Transverse colon (tissue), 4 donors: ENCODE measurements around the gene MS4A6E. TPM values are rescaled to one million over a fixed set of nuclear protein-coding genes. Genes with fewer than 3 reads are reported as not detected.
"Not testable (repeated sequence)": the region's sequence is repeated elsewhere in the genome, so short reads cannot be mapped to it uniquely, and the experiment has no call there.

Experiments used
- DNase-seq: peaks from one replicate; pipeline ENCODE4 v3.0.0-alpha.2; 2019
- H3K27ac ChIP-seq, 4 donors: fragments of 200-600 bp; sonication (generic); 2 replicates each; pipeline ENCODE4 v1.5.1; 2016 to 2018; ENCODE audit warnings: inconsistent platforms in 4 of 4
- H3K27me3 ChIP-seq: fragments of 200-600 bp; sonication (generic); 2 replicates; pipeline ENCODE4 v1.5.1; 2017; ENCODE audit warnings: inconsistent platforms
- H3K36me3 ChIP-seq, 4 donors: fragments of 200-600 bp; sonication (generic); 2 replicates each; pipeline ENCODE4 v1.5.1; 2017 to 2019; ENCODE audit warnings: inconsistent platforms in 4 of 4
- H3K4me1 ChIP-seq, 4 donors: fragments of 200-600 bp; sonication (generic); 2 replicates each; pipeline ENCODE4 v1.5.1; 2017 to 2020; ENCODE audit warnings: inconsistent platforms in 4 of 4
- H3K4me3 ChIP-seq, 4 donors: fragments of 200-600 bp; sonication (generic); 1 replicate in 1 of 4; 2 replicates in 3 of 4; pipeline versions ENCODE4 v1.5.1 to v1.6.1; 2017 to 2019; ENCODE audit warnings: inconsistent platforms in 4 of 4
- H3K9me3 ChIP-seq, 2 donors: fragments of 200-600 bp; sonication (generic); 2 replicates each; pipeline ENCODE4 v1.5.1; 2017 to 2019; ENCODE audit warnings: inconsistent platforms in 2 of 2
- CTCF ChIP-seq, 5 experiments: fragments of 200-600 bp in 3 of 5; fragments of 450-650 bp in 2 of 5; sonication (generic) in 3 of 5; IDR thresholded peaks; 1 replicate in 2 of 5; 2 replicates in 3 of 5; pipeline ENCODE4 v1.5.1; 2016 to 2017; ENCODE audit warnings: antibody characterized with exemption in 5 of 5, inconsistent platforms in 3 of 5, mild to moderate bottlenecking in 2 of 5, moderate library complexity in 1 of 5
- EP300 ChIP-seq: sonication (generic); formaldehyde crosslinking; IDR thresholded peaks from one replicate; pipeline ENCODE4 v1.6.1; 2017; ENCODE audit warnings: antibody characterized with exemption, low read depth
- POLR2A ChIP-seq: fragments of 450-650 bp; IDR thresholded peaks from one replicate; pipeline ENCODE4 v1.6.1; 2016; ENCODE audit warnings: antibody characterized with exemption, mild to moderate bottlenecking, moderate library complexity
- POLR2AphosphoS5 ChIP-seq, 3 donors: sonication (generic); formaldehyde crosslinking; IDR thresholded peaks; one replicate each; pipeline ENCODE4 v1.6.1; 2016; ENCODE audit warnings: antibody characterized with exemption in 3 of 3
- whole genome bisulfite sequencing, 2 donors: methylation state at CpG; one replicate each; pipeline ENCODE4 v1.1.5; 2018; ENCODE audit warnings: low coverage in 1 of 2; 5-methylcytosine and 5-hydroxymethylcytosine counted together
- in situ Hi-C, 4 donors: fragments of 200-750 bp; cut with MboI; loops; one replicate each; pipeline versions ENCODE4 v1.15.0 to v1.15.1; 2017; ENCODE audit warnings: low sequenced_read_pairs in 3 of 4, low pct_ligation_motif_present in 1 of 4, low pct_unique_long_range_greater_than_20kb in 1 of 4
- intact Hi-C: fragments of 100-400 bp; cut with DNase I; formaldehyde crosslinking; loops from one replicate; pipeline ENCODE4 v1.15.1; 2023; ENCODE audit warnings: low total_unique reads
- total RNA-seq, 4 donors: library from RNA; depleted of rRNA; stranded (reverse); fragments of >200 nt; gene quantifications; one replicate each; pipeline ENCODE4 v1.1.0, GENCODE V29; 2016

MS4A6E gene
- total RNA-seq, 4 donors from 2014 or later, result not detected

DNA sequence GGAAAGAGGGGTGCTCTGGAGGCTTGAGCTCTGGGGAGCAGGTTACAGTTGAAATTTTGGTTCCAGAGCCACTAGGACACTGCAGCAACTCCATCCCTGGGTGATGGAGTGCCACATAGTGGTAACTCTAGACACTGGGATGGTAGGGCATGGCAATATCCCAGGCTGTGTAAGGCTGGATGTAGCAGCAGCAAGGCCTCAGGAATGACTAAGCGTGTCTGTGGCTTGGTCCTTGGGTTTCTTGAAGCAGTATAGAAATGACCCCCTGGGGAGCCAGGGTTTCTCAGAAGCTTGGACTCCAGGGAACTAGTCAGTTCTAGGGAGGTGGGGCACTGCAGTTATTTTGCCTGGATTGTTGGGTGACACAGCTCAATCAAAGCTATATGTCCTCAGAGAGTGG lies 38.5 kb upstream of the MS4A6E start:
- TF ChIP-seq EP300 (no peak), CTCF (IDR thresholded peaks at IDR 0.05) (no peak), POLR2A (no peak)
- in situ Hi-C loops, result no loop called here
- intact Hi-C loops, result no loop called here
- DNase-seq, result no peak
- no peaks in the 10 kb centered on the region for H3K4me1 ChIP-seq
- H3K4me3 ChIP-seq, result no peak overlapping the region
- H3K27me3 ChIP-seq, result no peaks in the 10 kb centered on the region
- 91% methylated on average over 1 of the region's 1 CpG; no CpG with 5 or more reads in 1 of the 2 donors for WGBS, 2 donors
- no peaks in the 10 kb centered on the region for H3K9me3 ChIP-seq
- H3K27ac ChIP-seq, result no peak overlapping the region
- H3K36me3 ChIP-seq, result no peaks in the 10 kb centered on the region

- no peak overlapping the region for H3K27ac ChIP-seq
- no peaks in the 10 kb centered on the region for H3K4me1 ChIP-seq
- no peak overlapping the region for H3K4me3 ChIP-seq
- DNase-seq, result no peak
- no peaks in the 10 kb centered on the region for H3K9me3 ChIP-seq
- 77 to 78% methylated on average over 2 of the region's 2 CpGs for WGBS, 2 donors
- TF ChIP-seq POLR2A, result no peak
- H3K27me3 ChIP-seq, result no peaks in the 10 kb centered on the region
- intact Hi-C loops, result no loop called here
- in situ Hi-C loops, result no loop called here
- no peaks in the 10 kb centered on the region for H3K36me3 ChIP-seq
Measured at GRCh38 chr11:60292145-60292544, 34.9 kb upstream of the MS4A6E start.

- no peaks in the 10 kb centered on the region for H3K36me3 ChIP-seq
- H3K27me3 ChIP-seq, result no peaks in the 10 kb centered on the region
- in situ Hi-C loops, result no loop called here
- no peak overlapping the region for H3K4me3 ChIP-seq
- intact Hi-C loops, result no loop called here
- H3K27ac ChIP-seq, result no peak overlapping the region
- H3K9me3 ChIP-seq, result no peaks in the 10 kb centered on the region
- no peak for TF ChIP-seq CTCF (IDR thresholded peaks at IDR 0.05)
- no peak for TF ChIP-seq POLR2A
- TF ChIP-seq POLR2AphosphoS5 (IDR thresholded peaks at IDR 0.05), result no peak
- WGBS, 2 donors, result 92 to 97% methylated on average over 3 of the region's 3 CpGs
- DNase-seq, result no peak
- H3K4me1 ChIP-seq, result no peaks in the 10 kb centered on the region
Measured at GRCh38 chr11:60301178-60301577, 25.9 kb upstream of the MS4A6E start.

GRCh38 chr11:60301884-60302283 lies 25.2 kb upstream of the MS4A6E start:
- H3K27ac ChIP-seq, H3K4me1 ChIP-seq, intact Hi-C loops, DNase-seq, H3K27me3 ChIP-seq, H3K4me3 ChIP-seq, H3K9me3 ChIP-seq, in situ Hi-C loops, H3K36me3 ChIP-seq: not testable (repeated sequence)
- WGBS, 2 donors, result 70 to 85% methylated on average over 2 to 6 of the region's 6 CpGs

DNA sequence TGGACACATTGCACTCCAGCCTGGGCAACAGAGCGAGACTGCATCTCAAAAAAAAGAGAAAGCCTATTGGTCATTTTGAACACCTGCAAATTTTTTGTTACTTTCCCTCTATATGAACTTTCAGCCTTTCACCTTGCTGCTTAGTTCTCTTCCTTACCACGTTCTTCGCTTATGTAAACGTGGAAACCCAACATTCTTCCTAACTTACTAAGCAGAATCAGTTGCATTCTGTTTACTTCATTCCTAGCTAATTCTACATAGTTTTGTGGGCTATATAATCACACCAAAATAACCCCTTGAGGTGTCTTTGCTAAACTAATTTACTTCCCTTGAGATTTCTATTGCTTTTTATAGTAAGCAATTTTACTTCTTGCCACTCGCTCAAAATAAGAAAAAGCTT lies 23.4 kb upstream of the MS4A6E start:
- in situ Hi-C loops (no loop called here), intact Hi-C loops (no loop called here)
- Histone ChIP-seq H3K4me3 (no peak overlapping the region), H3K9me3 (no peaks in the 10 kb centered on the region), H3K27ac (no peak overlapping the region), H3K4me1 (no peaks in the 10 kb centered on the region), H3K27me3 (no peaks in the 10 kb centered on the region), H3K36me3 (no peaks in the 10 kb centered on the region)
- 79 to 81% methylated on average over 5 of the region's 5 CpGs for WGBS, 2 donors
- TF ChIP-seq EP300 (no peak), POLR2AphosphoS5 (IDR thresholded peaks at IDR 0.05) (no peak), POLR2A (no peak), CTCF (IDR thresholded peaks at IDR 0.05) (no peak)
- DNase-seq, result no peak
